Liver (tissue), 3 donors: ENCODE measurements around the gene MADCAM1.

Experiments used
- FOXA1 ChIP-seq: IDR thresholded peaks from 2 replicates; pipeline ENCODE4 v1.6.1; 2016; ENCODE audit warnings: antibody characterized with exemption
- FOXA2 ChIP-seq: IDR thresholded peaks from 2 replicates; pipeline ENCODE4 v1.6.1; 2016; ENCODE audit warnings: antibody characterized with exemption
- JUND ChIP-seq, 2 donors: IDR thresholded peaks; 2 replicates each; pipeline ENCODE4 v1.6.1; 2016; ENCODE audit warnings: antibody characterized with exemption in 2 of 2
- NR2F2 ChIP-seq: IDR thresholded peaks from 2 replicates; pipeline ENCODE4 v1.6.1; 2016; ENCODE audit warnings: antibody characterized with exemption
- TAF1 ChIP-seq: conservative IDR thresholded peaks from 2 replicates; pipeline ENCODE4 v1.6.1; 2016; ENCODE audit warnings: antibody characterized with exemption, mild to moderate bottlenecking
- YY1 ChIP-seq: IDR thresholded peaks from 2 replicates; pipeline ENCODE4 v1.6.1; 2016; ENCODE audit warnings: antibody characterized with exemption, mild to moderate bottlenecking
- TF ChIP-seq, protein P1 (sequence below): IDR thresholded peaks from 2 replicates; pipeline ENCODE4 v1.6.1; 2016; ENCODE audit warnings: antibody characterized with exemption
- TF ChIP-seq, protein P2 (sequence below): fragments of 150-350 bp; IDR thresholded peaks from 2 replicates; pipeline ENCODE4 v1.5.1; 2017; ENCODE audit warnings: improper control_type of control experiment, low read depth, low read length; ENCODE audit not compliant: missing input control
- TF ChIP-seq, protein P3 (sequence below): IDR thresholded peaks from 2 replicates; pipeline ENCODE4 v1.6.1; 2016; ENCODE audit warnings: antibody characterized with exemption, mild to moderate bottlenecking
- TF ChIP-seq, protein P4 (sequence below): IDR thresholded peaks from 2 replicates; pipeline ENCODE4 v1.6.1; 2016; ENCODE audit warnings: antibody characterized with exemption
- TF ChIP-seq, protein P5 (sequence below): IDR thresholded peaks from 2 replicates; pipeline ENCODE4 v1.6.1; 2016; ENCODE audit warnings: antibody characterized with exemption
- donor health status: healthy.
- donor health status: healthy.

DNA sequence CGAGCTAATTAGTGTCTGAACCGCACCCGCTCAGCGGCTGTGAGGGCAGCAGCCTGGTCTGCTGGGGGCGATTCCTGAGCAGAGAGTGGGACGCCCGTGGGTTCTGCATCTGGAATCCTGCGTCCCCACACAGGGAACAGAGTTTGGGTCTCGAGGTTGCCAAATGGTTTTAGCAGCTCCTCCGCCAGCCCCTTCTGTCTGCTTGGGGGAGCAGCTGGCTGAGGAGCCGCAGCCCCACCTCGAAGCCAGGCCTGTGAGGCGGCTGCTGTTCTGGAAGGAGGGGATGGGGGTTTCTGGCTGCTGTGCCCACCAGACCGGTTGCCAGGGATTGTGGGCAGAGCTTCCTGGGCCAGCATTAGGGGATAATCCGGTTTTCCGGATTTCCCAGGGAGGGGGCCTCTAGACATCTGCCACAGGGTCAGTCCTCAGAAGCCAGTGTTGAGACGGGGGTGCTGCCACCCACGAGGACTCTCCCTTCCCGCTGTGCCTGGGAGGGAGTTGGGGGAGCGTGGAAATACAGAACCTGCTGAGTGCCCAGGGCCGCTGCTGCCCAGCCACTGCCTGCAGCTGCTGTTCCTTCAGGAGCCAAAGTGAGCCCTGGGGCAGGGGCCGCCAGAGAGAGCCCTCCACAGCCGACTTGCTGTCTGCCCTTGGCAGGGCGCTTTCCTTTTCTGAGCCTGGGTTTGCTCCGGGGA is 37.2 kb downstream of the MADCAM1 start:
- TF ChIP-seq, protein P1, sequence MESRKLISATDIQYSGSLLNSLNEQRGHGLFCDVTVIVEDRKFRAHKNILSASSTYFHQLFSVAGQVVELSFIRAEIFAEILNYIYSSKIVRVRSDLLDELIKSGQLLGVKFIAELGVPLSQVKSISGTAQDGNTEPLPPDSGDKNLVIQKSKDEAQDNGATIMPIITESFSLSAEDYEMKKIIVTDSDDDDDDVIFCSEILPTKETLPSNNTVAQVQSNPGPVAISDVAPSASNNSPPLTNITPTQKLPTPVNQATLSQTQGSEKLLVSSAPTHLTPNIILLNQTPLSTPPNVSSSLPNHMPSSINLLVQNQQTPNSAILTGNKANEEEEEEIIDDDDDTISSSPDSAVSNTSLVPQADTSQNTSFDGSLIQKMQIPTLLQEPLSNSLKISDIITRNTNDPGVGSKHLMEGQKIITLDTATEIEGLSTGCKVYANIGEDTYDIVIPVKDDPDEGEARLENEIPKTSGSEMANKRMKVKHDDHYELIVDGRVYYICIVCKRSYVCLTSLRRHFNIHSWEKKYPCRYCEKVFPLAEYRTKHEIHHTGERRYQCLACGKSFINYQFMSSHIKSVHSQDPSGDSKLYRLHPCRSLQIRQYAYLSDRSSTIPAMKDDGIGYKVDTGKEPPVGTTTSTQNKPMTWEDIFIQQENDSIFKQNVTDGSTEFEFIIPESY, result no peak
- TF ChIP-seq, protein P2, sequence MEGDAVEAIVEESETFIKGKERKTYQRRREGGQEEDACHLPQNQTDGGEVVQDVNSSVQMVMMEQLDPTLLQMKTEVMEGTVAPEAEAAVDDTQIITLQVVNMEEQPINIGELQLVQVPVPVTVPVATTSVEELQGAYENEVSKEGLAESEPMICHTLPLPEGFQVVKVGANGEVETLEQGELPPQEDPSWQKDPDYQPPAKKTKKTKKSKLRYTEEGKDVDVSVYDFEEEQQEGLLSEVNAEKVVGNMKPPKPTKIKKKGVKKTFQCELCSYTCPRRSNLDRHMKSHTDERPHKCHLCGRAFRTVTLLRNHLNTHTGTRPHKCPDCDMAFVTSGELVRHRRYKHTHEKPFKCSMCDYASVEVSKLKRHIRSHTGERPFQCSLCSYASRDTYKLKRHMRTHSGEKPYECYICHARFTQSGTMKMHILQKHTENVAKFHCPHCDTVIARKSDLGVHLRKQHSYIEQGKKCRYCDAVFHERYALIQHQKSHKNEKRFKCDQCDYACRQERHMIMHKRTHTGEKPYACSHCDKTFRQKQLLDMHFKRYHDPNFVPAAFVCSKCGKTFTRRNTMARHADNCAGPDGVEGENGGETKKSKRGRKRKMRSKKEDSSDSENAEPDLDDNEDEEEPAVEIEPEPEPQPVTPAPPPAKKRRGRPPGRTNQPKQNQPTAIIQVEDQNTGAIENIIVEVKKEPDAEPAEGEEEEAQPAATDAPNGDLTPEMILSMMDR, result no peak
- TF ChIP-seq, protein P3, sequence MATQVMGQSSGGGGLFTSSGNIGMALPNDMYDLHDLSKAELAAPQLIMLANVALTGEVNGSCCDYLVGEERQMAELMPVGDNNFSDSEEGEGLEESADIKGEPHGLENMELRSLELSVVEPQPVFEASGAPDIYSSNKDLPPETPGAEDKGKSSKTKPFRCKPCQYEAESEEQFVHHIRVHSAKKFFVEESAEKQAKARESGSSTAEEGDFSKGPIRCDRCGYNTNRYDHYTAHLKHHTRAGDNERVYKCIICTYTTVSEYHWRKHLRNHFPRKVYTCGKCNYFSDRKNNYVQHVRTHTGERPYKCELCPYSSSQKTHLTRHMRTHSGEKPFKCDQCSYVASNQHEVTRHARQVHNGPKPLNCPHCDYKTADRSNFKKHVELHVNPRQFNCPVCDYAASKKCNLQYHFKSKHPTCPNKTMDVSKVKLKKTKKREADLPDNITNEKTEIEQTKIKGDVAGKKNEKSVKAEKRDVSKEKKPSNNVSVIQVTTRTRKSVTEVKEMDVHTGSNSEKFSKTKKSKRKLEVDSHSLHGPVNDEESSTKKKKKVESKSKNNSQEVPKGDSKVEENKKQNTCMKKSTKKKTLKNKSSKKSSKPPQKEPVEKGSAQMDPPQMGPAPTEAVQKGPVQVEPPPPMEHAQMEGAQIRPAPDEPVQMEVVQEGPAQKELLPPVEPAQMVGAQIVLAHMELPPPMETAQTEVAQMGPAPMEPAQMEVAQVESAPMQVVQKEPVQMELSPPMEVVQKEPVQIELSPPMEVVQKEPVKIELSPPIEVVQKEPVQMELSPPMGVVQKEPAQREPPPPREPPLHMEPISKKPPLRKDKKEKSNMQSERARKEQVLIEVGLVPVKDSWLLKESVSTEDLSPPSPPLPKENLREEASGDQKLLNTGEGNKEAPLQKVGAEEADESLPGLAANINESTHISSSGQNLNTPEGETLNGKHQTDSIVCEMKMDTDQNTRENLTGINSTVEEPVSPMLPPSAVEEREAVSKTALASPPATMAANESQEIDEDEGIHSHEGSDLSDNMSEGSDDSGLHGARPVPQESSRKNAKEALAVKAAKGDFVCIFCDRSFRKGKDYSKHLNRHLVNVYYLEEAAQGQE, result no peak
- TF ChIP-seq FOXA2 (no peak), YY1 (no peak), JUND (IDR thresholded peaks at IDR 0.05) (no peak), FOXA1 (no peak), NR2F2 (no peak), TAF1 (no peak)
- TF ChIP-seq, protein P4, sequence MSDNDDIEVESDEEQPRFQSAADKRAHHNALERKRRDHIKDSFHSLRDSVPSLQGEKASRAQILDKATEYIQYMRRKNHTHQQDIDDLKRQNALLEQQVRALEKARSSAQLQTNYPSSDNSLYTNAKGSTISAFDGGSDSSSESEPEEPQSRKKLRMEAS, result no peak
- TF ChIP-seq, protein P5, sequence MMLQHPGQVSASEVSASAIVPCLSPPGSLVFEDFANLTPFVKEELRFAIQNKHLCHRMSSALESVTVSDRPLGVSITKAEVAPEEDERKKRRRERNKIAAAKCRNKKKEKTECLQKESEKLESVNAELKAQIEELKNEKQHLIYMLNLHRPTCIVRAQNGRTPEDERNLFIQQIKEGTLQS, result no peak
